Measurements from ENCODE around the gene FAM53A.

DNA sequence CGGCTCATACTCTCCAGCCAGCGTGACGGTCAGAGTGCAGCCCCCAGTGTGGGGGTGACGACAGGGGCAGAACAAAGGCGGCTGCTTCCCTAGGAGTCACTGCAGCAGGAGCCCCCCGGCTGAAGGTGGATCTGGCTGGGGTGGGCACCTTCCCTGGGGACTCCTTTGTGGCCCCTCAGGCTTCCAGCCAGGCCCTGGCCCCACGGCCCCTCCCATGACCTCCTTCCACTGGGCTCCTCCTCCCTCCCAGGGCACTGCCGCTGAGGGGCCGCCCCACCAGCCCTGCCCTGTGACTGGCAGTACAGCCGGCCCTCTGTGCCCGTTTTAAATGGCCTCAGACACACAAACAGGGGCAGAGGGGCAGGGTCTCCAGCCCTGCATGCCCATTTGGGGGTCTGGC lies 61.9 kb downstream of the FAM53A start:
- TF ChIP-seq, protein P1, sequence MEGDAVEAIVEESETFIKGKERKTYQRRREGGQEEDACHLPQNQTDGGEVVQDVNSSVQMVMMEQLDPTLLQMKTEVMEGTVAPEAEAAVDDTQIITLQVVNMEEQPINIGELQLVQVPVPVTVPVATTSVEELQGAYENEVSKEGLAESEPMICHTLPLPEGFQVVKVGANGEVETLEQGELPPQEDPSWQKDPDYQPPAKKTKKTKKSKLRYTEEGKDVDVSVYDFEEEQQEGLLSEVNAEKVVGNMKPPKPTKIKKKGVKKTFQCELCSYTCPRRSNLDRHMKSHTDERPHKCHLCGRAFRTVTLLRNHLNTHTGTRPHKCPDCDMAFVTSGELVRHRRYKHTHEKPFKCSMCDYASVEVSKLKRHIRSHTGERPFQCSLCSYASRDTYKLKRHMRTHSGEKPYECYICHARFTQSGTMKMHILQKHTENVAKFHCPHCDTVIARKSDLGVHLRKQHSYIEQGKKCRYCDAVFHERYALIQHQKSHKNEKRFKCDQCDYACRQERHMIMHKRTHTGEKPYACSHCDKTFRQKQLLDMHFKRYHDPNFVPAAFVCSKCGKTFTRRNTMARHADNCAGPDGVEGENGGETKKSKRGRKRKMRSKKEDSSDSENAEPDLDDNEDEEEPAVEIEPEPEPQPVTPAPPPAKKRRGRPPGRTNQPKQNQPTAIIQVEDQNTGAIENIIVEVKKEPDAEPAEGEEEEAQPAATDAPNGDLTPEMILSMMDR (IDR thresholded peaks at IDR 0.05; ENCODE audit: poor library complexity): no peak
- no peak for TF ChIP-seq EZH2 (IDR thresholded peaks at IDR 0.05; ENCODE audit: borderline replicate concordance)
